B cell (primary cell): ENCODE results near the gene PTH1R. TPM values are rescaled to one million over a fixed set of nuclear protein-coding genes. Genes with fewer than 3 reads are reported as not detected.
A peak's percentile ranks its signal among the peaks of the same experiment; 100 is the strongest.

Experiments
- ATAC-seq: fragments of 200-7000 bp; cut with Tn5 transposase; one replicate; pipeline ENCODE4 v1.10.0; 2021; ENCODE audit warnings: low read depth, mild to moderate bottlenecking, moderate number of reproducible peaks, moderate library complexity
- CTCF ChIA-PET: fragments of 350-600 bp; sonication (Branson Sonifier 250); formaldehyde crosslinking; loops from one replicate; lab custom pipeline; 2021; ENCODE audit warnings: antibody characterized with exemption, inconsistent platforms; lab: Charles Lee
- POLR2A ChIA-PET: fragments of 350-600 bp; sonication (Branson Sonifier 250); formaldehyde crosslinking; loops from one replicate; lab custom pipeline; 2021; ENCODE audit warnings: antibody characterized with exemption; lab: Charles Lee
- DNase-seq: peaks from one replicate; pipeline ENCODE4 v3.0.0; 2013
- H2AFZ ChIP-seq: 2 replicates; pipeline ENCODE4 v1.6.1; 2012; ENCODE audit warnings: mild to moderate bottlenecking, low read depth, low read length; ENCODE audit not compliant: insufficient read depth, poor library complexity, severe bottlenecking
- H3K27ac ChIP-seq, 2 donors: 1 replicate in 1 of 2; 2 replicates in 1 of 2; pipeline ENCODE4 v1.5.1; 2012 to 2013; ENCODE audit warnings: low read length in 2 of 2, mild to moderate bottlenecking in 2 of 2, moderate library complexity in 1 of 2
- H3K27me3 ChIP-seq, 4 experiments: fragments of 200-600 bp in 1 of 4; sonication (generic) in 1 of 4; replicated peaks in 1 of 4; 1 replicate in 2 of 4; 2 replicates in 2 of 4; pipeline versions ENCODE4 v1.6.1 to v1.7.0; 2013 to 2016; ENCODE audit warnings: low read length in 3 of 4, mild to moderate bottlenecking in 2 of 4, mixed read lengths in 1 of 4, moderate library complexity in 1 of 4; ENCODE audit not compliant: insufficient read depth in 4 of 4, control insufficient read depth in 3 of 4; ENCODE audit errors: control extremely low read depth in 1 of 4
- H3K36me3 ChIP-seq, 2 experiments: replicated peaks in 1 of 2; 1 replicate in 1 of 2; 2 replicates in 1 of 2; pipeline versions ENCODE4 v1.6.1 to v1.7.1; 2013; ENCODE audit warnings: low read length in 1 of 2; ENCODE audit not compliant: insufficient read depth in 2 of 2, control insufficient read depth in 1 of 2; ENCODE audit errors: control extremely low read depth in 1 of 2, extremely low read depth in 1 of 2
- H3K4me1 ChIP-seq, 2 donors: fragments of 200-600 bp in 1 of 2; sonication (generic) in 1 of 2; 1 replicate in 1 of 2; 2 replicates in 1 of 2; pipeline versions ENCODE4 v1.5.1 to v1.6.1; 2013 to 2017; ENCODE audit warnings: low read length in 2 of 2; ENCODE audit not compliant: control insufficient read depth in 2 of 2, insufficient read depth in 2 of 2
- H3K4me2 ChIP-seq: replicated peaks from 2 replicates; pipeline ENCODE3; 2012; ENCODE audit warnings: mild to moderate bottlenecking, low read depth, low read length; ENCODE audit not compliant: poor library complexity, severe bottlenecking
- H3K4me3 ChIP-seq, 5 experiments: fragments of 200-600 bp in 1 of 5; sonication (generic) in 1 of 5; 1 replicate in 3 of 5; 2 replicates in 2 of 5; pipeline versions ENCODE4 v1.5.1 to v1.7.0; 2011 to 2016; ENCODE audit warnings: low read length in 4 of 5, mild to moderate bottlenecking in 4 of 5, low read depth in 2 of 5, control low read depth in 1 of 5, moderate library complexity in 1 of 5; ENCODE audit not compliant: insufficient read depth in 1 of 5; ENCODE audit errors: control extremely low read depth in 1 of 5, extremely low read depth in 1 of 5
- H3K79me2 ChIP-seq: fragments of 200-600 bp; sonication (generic); one replicate; pipeline ENCODE4 v1.6.0; 2016; ENCODE audit warnings: low read length; ENCODE audit not compliant: control insufficient read depth, insufficient read depth
- H3K9ac ChIP-seq: fragments of 200-600 bp; sonication (generic); 2 replicates; pipeline ENCODE4 v1.6.1; 2017; ENCODE audit warnings: mild to moderate bottlenecking, low read length, moderate library complexity
- H3K9me3 ChIP-seq, 3 donors: one replicate each; pipeline versions ENCODE4 v1.6.1 to v1.7.1; 2013; ENCODE audit warnings: low read length in 2 of 3; ENCODE audit not compliant: control insufficient read depth in 2 of 3, insufficient read depth in 1 of 3; ENCODE audit errors: control extremely low read depth in 1 of 3
- H4K20me1 ChIP-seq: 2 replicates; pipeline ENCODE4 v1.6.0; 2012; ENCODE audit warnings: mild to moderate bottlenecking, low read length; ENCODE audit not compliant: insufficient read depth, control insufficient read depth, poor library complexity, severe bottlenecking
- H3K27ac Mint-ChIP-seq: one replicate; pipeline ENCODE4 v1.8.0; 2021; ENCODE audit warnings: mixed read lengths
- H3K27me3 Mint-ChIP-seq: one replicate; pipeline ENCODE4 v1.8.0; 2021; ENCODE audit warnings: mixed read lengths
- H3K4me1 Mint-ChIP-seq: one replicate; pipeline ENCODE4 v1.8.0; 2021; ENCODE audit warnings: mixed read lengths
- H3K4me3 Mint-ChIP-seq: one replicate; pipeline ENCODE4 v1.8.0; 2021; ENCODE audit warnings: mixed read lengths
- H3K9me3 Mint-ChIP-seq: one replicate; pipeline ENCODE4 v1.8.0; 2022; ENCODE audit warnings: mixed read lengths; ENCODE audit not compliant: insufficient read depth
- EZH2 ChIP-seq: IDR thresholded peaks from 2 replicates; pipeline ENCODE4 v1.6.1; 2012; ENCODE audit warnings: borderline replicate concordance, low read depth, mild to moderate bottlenecking, moderate library complexity, low read length; ENCODE audit not compliant: insufficient read depth, poor library complexity, severe bottlenecking
- WGBS: methylation state at CpG from one replicate; pipeline ENCODE4 v1.1.5; 2013; ENCODE audit warnings: missing lambda C conversion rate; ENCODE audit not compliant: insufficient coverage; 5-methylcytosine and 5-hydroxymethylcytosine counted together
- intact Hi-C: fragments of 100-400 bp; cut with micrococcal nuclease; formaldehyde crosslinking; loops from one replicate; pipeline ENCODE4 v1.10.0; 2022
- polyA plus RNA-seq: library from polyadenylated mRNA; depleted of rRNA; stranded (reverse); fragments of >200 nt; gene quantifications from 2 replicates; pipeline ENCODE4 v1.2.3, GENCODE V29; 2012
- total RNA-seq, 2 donors: library from RNA; stranded (reverse); fragments of 120-200 nt in 1 of 2; gene quantifications; 1 replicate in 1 of 2; 2 replicates in 1 of 2; pipeline versions ENCODE4 v1.2.3 to v1.2.4, GENCODE V29; 2013 to 2022
- TF ChIP-seq, protein P1 (sequence below): fragments of 200-600 bp; IDR thresholded peaks from one replicate; pipeline ENCODE4 v1.8.0; 2022; ENCODE audit warnings: antibody characterized with exemption, mild to moderate bottlenecking

PTH1R gene
- total and polyA plus RNA-seq, 2 donors (not counting 1 experiment from before 2014, with no cell fraction given), result not detected

GRCh38 chr3:46922426-46922825, 44.9 kb downstream of the PTH1R start:
- ChIA-PET CTCF (interaction anchor here (0.8 to 13.6 kb wide), 14 partner anchors 9 to 453 kb away, joined by 3 to 146 read pairs (median 7); partner anchors contain the start of gene NBEAL2), POLR2A (no interaction called here)
- peaks cover 0 to 1% (median under 1%) of the 10 kb centered on the region in 3 donors for H3K9me3 ChIP-seq
- Mint-ChIP-seq H3K27me3 (no peaks in the 10 kb centered on the region), H3K9me3 (peaks cover 3% of the 10 kb centered on the region), H3K27ac (peak overlapping the region; percentile 61), H3K4me3 (no peak overlapping the region), H3K4me1 (peaks cover 46% of the 10 kb centered on the region)
- peaks cover 47% of the 10 kb centered on the region for H3K79me2 ChIP-seq
- TF ChIP-seq, protein P1, sequence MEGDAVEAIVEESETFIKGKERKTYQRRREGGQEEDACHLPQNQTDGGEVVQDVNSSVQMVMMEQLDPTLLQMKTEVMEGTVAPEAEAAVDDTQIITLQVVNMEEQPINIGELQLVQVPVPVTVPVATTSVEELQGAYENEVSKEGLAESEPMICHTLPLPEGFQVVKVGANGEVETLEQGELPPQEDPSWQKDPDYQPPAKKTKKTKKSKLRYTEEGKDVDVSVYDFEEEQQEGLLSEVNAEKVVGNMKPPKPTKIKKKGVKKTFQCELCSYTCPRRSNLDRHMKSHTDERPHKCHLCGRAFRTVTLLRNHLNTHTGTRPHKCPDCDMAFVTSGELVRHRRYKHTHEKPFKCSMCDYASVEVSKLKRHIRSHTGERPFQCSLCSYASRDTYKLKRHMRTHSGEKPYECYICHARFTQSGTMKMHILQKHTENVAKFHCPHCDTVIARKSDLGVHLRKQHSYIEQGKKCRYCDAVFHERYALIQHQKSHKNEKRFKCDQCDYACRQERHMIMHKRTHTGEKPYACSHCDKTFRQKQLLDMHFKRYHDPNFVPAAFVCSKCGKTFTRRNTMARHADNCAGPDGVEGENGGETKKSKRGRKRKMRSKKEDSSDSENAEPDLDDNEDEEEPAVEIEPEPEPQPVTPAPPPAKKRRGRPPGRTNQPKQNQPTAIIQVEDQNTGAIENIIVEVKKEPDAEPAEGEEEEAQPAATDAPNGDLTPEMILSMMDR, result no peak
- no peak for TF ChIP-seq EZH2
- DNase-seq (no peak), ATAC-seq (no peak)
- H3K4me2 ChIP-seq, result no peak overlapping the region
- 100% methylated on average over 4 of the region's 4 CpGs for WGBS
- peaks cover 16 to 84% of the 10 kb centered on the region in 2 experiments for H3K36me3 ChIP-seq
- H3K27ac ChIP-seq, result peak overlapping the region in 1 of 2 donors; percentile 92
- no peak overlapping the region for H2AFZ ChIP-seq
- H3K9ac ChIP-seq, result no peak overlapping the region
- H3K4me3 ChIP-seq, result no peak overlapping the region
- H3K4me1 ChIP-seq, result peaks cover 43 to 46% of the 10 kb centered on the region in 2 donors
- intact Hi-C loops, result loop anchor here (10.0 kb wide), 1 partner anchor 402 kb away; no protein-coding TSS in a partner anchor
- H4K20me1 ChIP-seq, result peaks cover 41% of the 10 kb centered on the region
- no peaks in the 10 kb centered on the region for H3K27me3 ChIP-seq

GRCh38 chr3:46922871-46923558, 45.5 kb downstream of the PTH1R start:
- POLR2A ChIA-PET, result interaction anchor here (0.5 to 1.1 kb wide), 2 partner anchors 10 to 242 kb away, joined by 3 read pairs; no protein-coding TSS in a partner anchor
- WGBS, result 98% methylated on average over 12 of the region's 16 CpGs
- H3K9ac ChIP-seq, result no peak overlapping the region
- H3K4me2 ChIP-seq, result peak overlapping the region; percentile 41
- Mint-ChIP-seq H3K27ac (peak overlapping the region; percentile 83), H3K27me3 (no peaks in the 10 kb centered on the region), H3K9me3 (no peaks in the 10 kb centered on the region), H3K4me3 (no peak overlapping the region), H3K4me1 (peaks cover 52% of the 10 kb centered on the region)
- DNase-seq, result no peak
- CTCF ChIA-PET, result interaction anchor here (0.7 to 13.6 kb wide), 21 partner anchors 9 to 452 kb away, joined by 3 to 146 read pairs (median 4); partner anchors contain the start of gene NBEAL2
- H3K27ac ChIP-seq, result peak overlapping the region in 1 of 2 donors; percentile 92
- no peaks in the 10 kb centered on the region for H3K27me3 ChIP-seq
- peaks cover 41% of the 10 kb centered on the region for H4K20me1 ChIP-seq
- intact Hi-C loops, result loop anchor here (1.0 to 10.0 kb wide), 2 partner anchors 75 to 402 kb away; no protein-coding TSS in a partner anchor
- peaks cover 16 to 79% of the 10 kb centered on the region in 2 experiments for H3K36me3 ChIP-seq
- ATAC-seq, result no peak
- no peak overlapping the region for H3K4me3 ChIP-seq
- H3K4me1 ChIP-seq, result peaks cover 49 to 52% of the 10 kb centered on the region in 2 donors
- H2AFZ ChIP-seq, result no peak overlapping the region
- no peak for TF ChIP-seq EZH2
- TF ChIP-seq, protein P1, result no peak
- peaks cover 47% of the 10 kb centered on the region for H3K79me2 ChIP-seq
- H3K9me3 ChIP-seq, result no peaks in the 10 kb centered on the region
